Neural cell (in vitro differentiated cells): ENCODE measurements around the gene BMERB1. TPM values are rescaled to one million over a fixed set of nuclear protein-coding genes. Genes with fewer than 3 reads are reported as not detected.
"Not testable (repeated sequence)": the region's sequence is repeated elsewhere in the genome, so short reads cannot be mapped to it uniquely, and the experiment has no call there.

Source experiments
- H2AFZ ChIP-seq: fragments of 200-600, 300-800 bp; sonication (generic), shearing (Covaris generic); 2 replicates; pipeline ENCODE4 v1.6.0; 2014; ENCODE audit warnings: low read depth, mild to moderate bottlenecking, antibody characterized with exemption, low read length, moderate library complexity
- H3F3A ChIP-seq: fragments of 200-600 bp; shearing (Covaris generic); 2 replicates; pipeline ENCODE4 v1.6.1; 2016; ENCODE audit warnings: mild to moderate bottlenecking, moderate library complexity, mixed read lengths, antibody characterized with exemption, low read length; ENCODE audit not compliant: insufficient read depth, poor library complexity, severe bottlenecking
- H3K27ac ChIP-seq: fragments of 200-600, 300-800 bp; sonication (generic), shearing (Covaris generic); 2 replicates; pipeline ENCODE4 v1.5.1; 2014; ENCODE audit warnings: mild to moderate bottlenecking, low read length, moderate library complexity
- H3K27me3 ChIP-seq: fragments of 300-800, 200-600 bp; sonication (generic), shearing (Covaris generic); 2 replicates; pipeline ENCODE4 v1.6.0; 2014; ENCODE audit warnings: mild to moderate bottlenecking, low read depth, low read length, moderate library complexity; ENCODE audit not compliant: insufficient read depth
- H3K36me3 ChIP-seq: fragments of 300-800, 200-600 bp; sonication (generic), shearing (Covaris generic); 2 replicates; pipeline ENCODE4 v1.5.1; 2014; ENCODE audit warnings: mild to moderate bottlenecking, antibody characterized with exemption, low read length, moderate library complexity; ENCODE audit not compliant: insufficient read depth
- H3K4me2 ChIP-seq: fragments of 300-800, 200-600 bp; sonication (generic), shearing (Covaris generic); 2 replicates; pipeline ENCODE4 v1.6.0; 2014; ENCODE audit warnings: mild to moderate bottlenecking, low read length
- H3K4me3 ChIP-seq: fragments of 300-800, 200-600 bp; sonication (generic), shearing (Covaris generic); 2 replicates; pipeline ENCODE4 v1.5.1; 2014; ENCODE audit warnings: mild to moderate bottlenecking, low read length, moderate library complexity
- H3K79me2 ChIP-seq: fragments of 200-600 bp; shearing (Covaris generic); replicated peaks from 2 replicates; pipeline ENCODE4 v1.6.0; 2014; ENCODE audit warnings: mild to moderate bottlenecking, low read length, moderate library complexity; ENCODE audit not compliant: insufficient read depth
- H3K9ac ChIP-seq: fragments of 300-800, 200-600 bp; sonication (generic), shearing (Covaris generic); 2 replicates; pipeline ENCODE4 v1.6.1; 2016; ENCODE audit warnings: mild to moderate bottlenecking, low read length, mixed read lengths
- H3K9me2 ChIP-seq: fragments of 200-600 bp; shearing (Covaris generic); 2 replicates; pipeline ENCODE4 v1.6.1; 2016; ENCODE audit warnings: mild to moderate bottlenecking, low read length, mixed read lengths; ENCODE audit not compliant: insufficient read depth
- H3K9me3 ChIP-seq: fragments of 200-600, 300-800 bp; sonication (generic), shearing (Covaris generic); 2 replicates; pipeline ENCODE4 v1.6.1; 2016; ENCODE audit warnings: mild to moderate bottlenecking, mixed run types, low read length, moderate library complexity, mixed read lengths
- H4K20me1 ChIP-seq: fragments of 200-600 bp; shearing (Covaris generic); 2 replicates; pipeline ENCODE4 v1.6.1; 2016; ENCODE audit warnings: mild to moderate bottlenecking, mixed run types; ENCODE audit not compliant: insufficient read depth
- CTCF ChIP-seq: fragments of 450-650 bp; IDR thresholded peaks from 2 replicates; pipeline ENCODE4 v1.5.1; 2014; ENCODE audit warnings: antibody characterized with exemption, mild to moderate bottlenecking, moderate library complexity; ENCODE audit not compliant: poor library complexity, severe bottlenecking
- EP300 ChIP-seq: fragments of 450-650 bp; conservative IDR thresholded peaks from 2 replicates; pipeline ENCODE4 v1.6.1; 2014; ENCODE audit warnings: antibody characterized with exemption, mild to moderate bottlenecking, moderate library complexity; ENCODE audit not compliant: poor library complexity, severe bottlenecking
- EZH2 ChIP-seq: fragments of 200-600, 300-800 bp; shearing (Covaris generic), sonication (generic); IDR thresholded peaks from 2 replicates; pipeline ENCODE4 v1.6.1; 2014; ENCODE audit warnings: antibody characterized with exemption, low read length, borderline replicate concordance, mild to moderate bottlenecking; ENCODE audit not compliant: insufficient read depth, poor library complexity, severe bottlenecking
- MXI1 ChIP-seq: fragments of 450-650 bp; conservative IDR thresholded peaks from 2 replicates; pipeline ENCODE4 v1.6.1; 2014; ENCODE audit warnings: antibody characterized with exemption, mild to moderate bottlenecking; ENCODE audit not compliant: poor library complexity, severe bottlenecking
- POLR2AphosphoS5 ChIP-seq: IDR thresholded peaks from 2 replicates; pipeline ENCODE4 v1.6.1; 2012
- RAD21 ChIP-seq: fragments of 450-650 bp; conservative IDR thresholded peaks from 2 replicates; pipeline ENCODE4 v1.6.1; 2014; ENCODE audit warnings: antibody characterized with exemption, mild to moderate bottlenecking, moderate library complexity
- REST ChIP-seq: IDR thresholded peaks from 2 replicates; pipeline ENCODE4 v1.6.1; 2012; ENCODE audit warnings: borderline replicate concordance
- SMC3 ChIP-seq: fragments of 450-650 bp; conservative IDR thresholded peaks from 2 replicates; pipeline ENCODE4 v1.6.1; 2014; ENCODE audit warnings: antibody characterized with exemption, mild to moderate bottlenecking, moderate library complexity; ENCODE audit not compliant: poor library complexity
- TAF1 ChIP-seq: IDR thresholded peaks from 2 replicates; pipeline ENCODE4 v1.6.1; 2012; ENCODE audit warnings: low read depth
- polyA plus RNA-seq: library from polyadenylated mRNA; depleted of rRNA; stranded (reverse); fragments of >200 nt; gene quantifications from 2 replicates; pipeline ENCODE4 v1.2.3, GENCODE V29; 2014

The BMERB1 gene
- polyA plus RNA-seq, 1 donor from 2014 or later: 149 TPM

- not testable (repeated sequence) for H3K27ac ChIP-seq, H3K9me3 ChIP-seq, H3K4me3 ChIP-seq, H3K9ac ChIP-seq, H3K27me3 ChIP-seq, H4K20me1 ChIP-seq, H3K9me2 ChIP-seq, H3K4me2 ChIP-seq, H3F3A ChIP-seq, H3K36me3 ChIP-seq, H3K79me2 ChIP-seq, H2AFZ ChIP-seq
Observed at GRCh38 chr16:15400314-15400713, 34.1 kb upstream of the BMERB1 start.

- Histone ChIP-seq H3K9me2 (no peaks in the 10 kb centered on the region), H3K4me3 (no peak overlapping the region), H3K27me3 (no peaks in the 10 kb centered on the region), H3K79me2 (no peaks in the 10 kb centered on the region), H2AFZ (no peak overlapping the region), H3K9ac (no peak overlapping the region), H3K4me2 (no peak overlapping the region), H3K9me3 (no peaks in the 10 kb centered on the region), H4K20me1 (no peaks in the 10 kb centered on the region), H3K36me3 (no peaks in the 10 kb centered on the region), H3K27ac (no peak overlapping the region), H3F3A (no peaks in the 10 kb centered on the region)
- no peak for TF ChIP-seq SMC3
Observed at GRCh38 chr16:15401972-15402371, 32.4 kb upstream of the BMERB1 start.

- H3K4me3 ChIP-seq: no peak overlapping the region
- TF ChIP-seq REST (no peak), TAF1 (no peak), EP300 (no peak), CTCF (no peak), SMC3 (no peak), RAD21 (no peak), POLR2AphosphoS5 (no peak), EZH2 (no peak), MXI1 (no peak)
- H3K27ac ChIP-seq: no peak overlapping the region
Observed at GRCh38 chr16:15403392-15403995, 30.9 kb upstream of the BMERB1 start.

GRCh38 chr16:15404091-15404490 is 30.3 kb upstream of the BMERB1 start:
- H3K79me2 ChIP-seq: not testable (repeated sequence)

More at GRCh38 chr16:15403392-15403995, 30.9 kb upstream of the BMERB1 start:
- H2AFZ ChIP-seq: no peak overlapping the region
- H3K36me3 ChIP-seq: no peaks in the 10 kb centered on the region
- no peaks in the 10 kb centered on the region for H3K9me3 ChIP-seq
- no peak overlapping the region for H3K4me2 ChIP-seq
- H4K20me1 ChIP-seq: no peaks in the 10 kb centered on the region
- no peaks in the 10 kb centered on the region for H3K9me2 ChIP-seq
- no peaks in the 10 kb centered on the region for H3K79me2 ChIP-seq
- no peaks in the 10 kb centered on the region for H3F3A ChIP-seq
- H3K9ac ChIP-seq: no peak overlapping the region
- no peaks in the 10 kb centered on the region for H3K27me3 ChIP-seq

More at GRCh38 chr16:15404091-15404490, 30.3 kb upstream of the BMERB1 start:
- not testable (repeated sequence) for H4K20me1 ChIP-seq, H2AFZ ChIP-seq, H3K4me3 ChIP-seq, H3K9ac ChIP-seq, H3K27ac ChIP-seq, H3F3A ChIP-seq, H3K36me3 ChIP-seq, H3K9me2 ChIP-seq, H3K4me2 ChIP-seq, H3K9me3 ChIP-seq, H3K27me3 ChIP-seq
